Left lobe of liver (tissue), 2 donors: Measurements from ENCODE around the gene TBC1D8. TPM values are rescaled to one million over a fixed set of nuclear protein-coding genes. Genes with fewer than 3 reads are reported as not detected.

Experiments
- ATAC-seq: fragments of 200-7000 bp; cut with Tn5 transposase; one replicate; pipeline ENCODE4 v1.9.1; 2020; ENCODE audit warnings: mild to moderate bottlenecking, moderate library complexity
- DNase-seq: peaks from one replicate; pipeline ENCODE4 v3.0.0-alpha.2; 2020; ENCODE audit warnings: low spot score
- total RNA-seq: library from RNA; stranded (reverse); gene quantifications from one replicate; pipeline ENCODE4 v1.2.1, GENCODE V29; 2021
- donor health status: DM: no; HTN: no; CAD: no; lungs with moderate emphysema.
- donor health status: DM: no; HTN: yes; CAD: no.

Gene TBC1D8
- total RNA-seq, 1 donor from 2014 or later, result 23.7 TPM

- no peak for ATAC-seq
Observed at GRCh38 chr2:101114268-101114783, 36.9 kb downstream of the TBC1D8 start.

DNA sequence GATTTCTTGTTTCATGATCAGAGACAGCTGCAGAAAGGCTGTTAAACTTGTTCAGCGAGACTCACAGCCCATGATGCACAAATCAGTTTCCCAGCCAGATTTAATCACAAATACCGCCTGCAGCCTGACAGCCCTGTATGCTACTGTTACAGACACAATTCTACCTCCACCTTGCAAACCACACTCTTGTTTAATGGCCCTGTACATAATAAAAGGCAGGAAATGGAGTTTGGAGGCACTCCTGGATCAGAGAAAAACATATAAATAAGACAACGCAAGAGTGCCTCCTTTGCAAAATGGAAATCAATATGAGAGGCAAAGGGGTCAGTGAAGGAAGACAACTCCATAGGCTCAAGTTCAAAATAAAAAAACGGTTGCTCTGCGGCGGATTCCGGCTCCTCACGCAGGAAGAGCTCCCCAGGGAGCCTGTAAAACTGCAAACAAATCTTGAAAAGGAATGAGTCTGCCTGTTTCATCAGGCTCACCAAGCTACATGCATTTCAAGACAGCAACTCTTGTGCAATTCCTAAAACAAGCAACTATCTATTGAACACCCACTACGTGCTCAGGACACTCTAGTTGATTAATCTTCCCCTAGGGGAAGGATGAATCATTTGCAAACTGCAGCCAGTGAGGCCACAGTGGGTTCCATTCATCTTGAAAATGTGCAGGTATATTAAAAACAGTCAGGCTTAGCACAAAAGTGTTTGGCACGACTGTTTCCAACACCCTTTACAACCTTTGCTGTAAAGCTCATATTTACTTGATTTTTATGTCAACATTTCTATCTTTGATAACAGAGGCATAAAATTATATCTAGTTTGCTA is 37.5 kb downstream of the TBC1D8 start:
- ATAC-seq (no peak), DNase-seq (no peak)

More at GRCh38 chr2:101114268-101114783, 36.9 kb downstream of the TBC1D8 start:
- DNase-seq, result no peak

GRCh38 chr2:101112772-101113157 is 38.4 kb downstream of the TBC1D8 start:
- DNase-seq, result no peak
- no peak for ATAC-seq

DNA sequence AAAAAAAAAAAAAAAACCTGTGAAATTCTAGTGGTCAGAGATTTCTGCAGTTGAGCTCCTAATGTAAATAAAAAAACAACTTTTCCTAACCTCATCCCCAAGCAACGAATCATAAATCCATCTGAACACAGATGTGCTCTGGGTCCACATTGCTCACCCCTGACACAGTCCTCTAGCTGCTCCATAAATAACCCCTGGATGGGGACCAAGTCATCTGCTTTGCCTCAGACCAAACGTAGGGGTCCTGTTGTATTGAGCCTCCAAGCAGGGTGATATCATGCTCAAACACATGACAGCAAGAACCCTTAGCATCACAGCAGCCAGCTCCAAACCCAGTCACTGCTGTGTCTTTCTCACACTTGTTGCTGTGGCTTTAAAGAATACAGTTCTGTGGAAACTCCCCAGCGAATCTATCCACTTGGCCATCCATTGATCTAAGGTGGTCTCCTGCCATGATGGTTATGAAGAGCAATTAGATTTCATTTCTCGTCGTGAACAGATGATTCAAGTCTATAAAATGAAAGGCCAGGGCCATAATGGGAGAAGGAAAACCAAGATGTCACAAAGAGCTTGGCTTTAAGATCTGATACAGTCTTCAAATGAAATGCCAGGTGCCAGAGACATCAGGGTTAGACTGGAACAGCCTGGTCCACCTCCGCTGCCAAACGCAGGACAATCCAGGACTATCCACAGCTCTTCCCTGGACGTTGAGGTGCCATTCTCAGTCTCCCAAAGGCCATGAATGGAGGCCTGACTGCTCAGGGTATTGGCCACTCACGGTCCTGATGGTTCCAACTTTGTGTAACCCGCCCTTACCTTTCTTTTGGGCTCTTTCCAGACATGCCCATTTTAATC is 39.0 kb downstream of the TBC1D8 start:
- DNase-seq (no peak), ATAC-seq (no peak)

DNA sequence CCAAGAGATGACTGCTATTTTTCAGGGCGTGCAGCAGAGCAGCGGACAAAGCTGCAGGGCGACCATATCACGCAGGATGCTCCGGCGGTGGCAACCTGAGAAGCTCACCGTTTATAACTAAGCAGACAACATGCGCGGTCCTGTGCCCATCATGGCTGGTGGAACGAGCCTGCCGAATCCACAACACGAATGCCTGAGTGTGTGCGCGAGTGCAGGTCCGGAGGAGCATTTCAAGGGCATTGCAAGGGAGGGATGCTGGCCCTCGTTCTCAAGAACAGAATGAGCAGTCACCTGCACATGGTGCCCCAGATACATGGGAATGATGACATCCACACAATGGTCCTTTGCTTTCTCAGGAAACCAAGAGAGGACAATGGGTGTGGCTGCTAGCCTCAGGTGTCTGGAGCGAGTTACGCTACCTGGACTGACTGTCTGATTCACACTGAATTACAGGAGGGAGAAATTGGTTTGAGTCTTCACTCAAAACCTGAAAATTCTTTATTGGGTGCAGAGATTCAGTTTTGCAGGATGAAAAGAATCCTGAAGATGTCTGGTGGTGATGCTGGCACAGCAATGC is 39.8 kb downstream of the TBC1D8 start:
- ATAC-seq (no peak), DNase-seq (no peak)

DNA sequence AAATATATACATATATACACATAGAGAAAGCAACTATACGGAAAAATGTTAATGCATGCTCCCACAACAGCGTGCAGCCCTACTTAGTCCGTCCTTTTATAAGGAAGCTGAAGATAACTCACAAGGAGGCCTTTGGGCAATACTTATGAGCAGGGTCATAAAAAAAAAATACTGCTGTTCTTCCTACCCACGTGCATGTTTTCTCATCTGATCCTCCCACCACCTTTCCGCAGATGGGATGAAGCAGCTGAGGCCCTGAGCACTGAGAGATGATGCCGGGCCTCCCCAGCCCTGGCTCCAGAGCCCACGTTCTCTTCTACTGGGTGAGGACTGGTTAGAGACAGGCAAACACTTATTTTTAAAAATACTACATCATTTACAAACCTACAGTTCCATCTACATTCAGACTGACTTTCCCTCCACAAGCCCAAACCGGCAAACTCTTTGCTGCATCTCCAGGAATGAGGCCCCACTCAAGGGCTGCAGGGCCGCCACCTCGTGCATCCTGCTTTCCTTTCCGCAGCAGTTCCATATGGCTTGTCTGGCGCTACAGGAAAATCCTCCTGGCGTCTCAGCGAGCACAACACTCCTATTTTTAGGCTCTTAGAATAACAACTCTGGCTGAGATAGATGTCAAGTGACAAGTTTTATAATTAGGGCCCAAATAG is 41.6 kb downstream of the TBC1D8 start:
- ATAC-seq, result no peak
- no peak for DNase-seq

DNA sequence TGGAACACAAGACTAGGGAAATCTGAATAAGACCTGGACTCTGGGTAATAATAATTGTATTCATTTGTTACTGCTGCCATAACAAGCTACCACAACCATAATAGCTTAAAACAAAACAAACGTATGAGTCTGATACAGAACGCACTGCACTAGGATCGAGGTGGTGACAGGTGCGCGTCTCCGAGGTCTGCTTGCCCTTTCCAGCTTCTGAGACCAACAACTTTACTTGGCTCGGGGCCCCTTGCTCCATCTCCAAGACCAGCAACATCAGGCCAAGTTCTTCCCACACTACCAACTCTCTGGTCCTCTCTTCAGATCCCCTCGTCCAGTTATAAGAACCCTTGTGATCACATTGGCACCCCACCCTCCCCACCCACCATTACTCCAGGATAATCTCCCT is 42.8 kb downstream of the TBC1D8 start:
- ATAC-seq (no peak), DNase-seq (no peak)

DNA sequence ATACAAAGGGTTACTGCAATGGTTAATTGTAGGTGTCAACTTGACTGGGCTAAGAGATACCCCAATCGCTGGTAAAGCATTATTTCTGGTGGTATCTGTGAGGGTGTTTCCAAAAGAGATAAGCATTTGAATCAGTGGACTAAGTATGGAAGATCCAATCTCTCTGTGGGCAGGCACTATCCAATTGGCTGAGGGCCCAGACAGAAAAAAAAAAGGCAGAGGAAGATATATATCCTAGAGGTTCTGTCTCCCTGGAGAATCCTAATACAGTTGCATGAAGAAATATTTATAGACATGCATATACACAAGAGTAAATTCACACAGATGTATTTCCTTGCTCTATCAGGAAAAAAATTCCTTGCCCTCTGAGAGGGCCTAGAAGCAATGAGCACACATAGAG is 43.9 kb downstream of the TBC1D8 start:
- ATAC-seq (no peak), DNase-seq (no peak)

DNA sequence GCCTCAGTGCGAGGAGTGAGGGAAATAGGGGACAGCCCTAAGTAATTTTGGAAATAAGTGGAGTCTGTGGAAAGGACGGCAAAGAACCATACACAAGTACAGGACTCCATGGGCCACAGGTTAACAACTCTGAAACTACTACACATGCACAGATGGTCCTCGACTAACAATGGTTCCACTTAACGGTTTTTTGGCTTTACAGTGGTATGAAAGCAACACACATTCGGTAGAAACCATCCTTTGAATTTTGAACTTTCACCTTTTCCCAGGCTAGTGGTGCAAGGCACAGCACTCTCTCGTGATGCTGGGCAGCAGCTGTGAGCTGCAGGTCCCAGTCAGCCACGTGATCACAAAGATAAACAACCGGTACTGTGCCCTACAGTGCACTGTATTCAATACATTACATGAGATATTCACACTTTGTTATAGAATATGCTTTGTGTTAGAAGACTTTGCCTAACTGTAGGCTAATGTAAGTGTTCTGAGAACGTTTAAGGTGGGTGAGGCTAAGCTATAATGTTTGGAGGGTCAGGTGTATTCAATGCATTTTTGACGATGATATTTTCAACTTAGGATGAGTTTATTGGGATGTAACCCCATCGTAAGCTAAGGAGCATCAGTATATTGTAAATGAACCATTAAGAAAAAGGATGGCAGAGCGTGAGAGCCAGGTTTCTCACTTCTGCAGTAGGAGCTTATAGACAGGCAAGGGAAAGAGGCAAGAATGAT is 44.6 kb downstream of the TBC1D8 start:
- ATAC-seq, result peak; percentile 86
- DNase-seq, result peak; percentile 82

DNA sequence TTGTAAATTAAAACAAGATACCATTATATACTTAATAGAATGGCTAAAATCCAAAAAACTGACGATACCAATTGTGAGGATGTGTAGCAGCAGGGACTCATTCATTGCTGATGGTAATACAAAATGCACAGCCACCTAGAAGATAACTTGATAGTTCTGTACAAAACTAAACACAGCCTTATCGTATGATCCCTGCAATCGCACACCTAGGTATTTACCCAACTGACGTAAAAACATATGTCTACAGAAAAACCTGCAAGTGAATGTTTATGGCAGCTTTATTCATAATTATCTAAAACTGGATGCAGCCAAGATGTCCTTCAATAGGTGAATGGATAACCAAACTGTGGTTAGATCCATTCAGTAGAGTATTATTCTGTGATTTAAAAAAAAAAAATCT is 45.5 kb downstream of the TBC1D8 start:
- ATAC-seq (no peak), DNase-seq (no peak)

GRCh38 chr2:101097638-101098037 is 53.5 kb downstream of the TBC1D8 start:
- ATAC-seq (no peak), DNase-seq (no peak)

GRCh38 chr2:101096619-101097142 is 54.5 kb downstream of the TBC1D8 start:
- DNase-seq (no peak), ATAC-seq (no peak)

DNA sequence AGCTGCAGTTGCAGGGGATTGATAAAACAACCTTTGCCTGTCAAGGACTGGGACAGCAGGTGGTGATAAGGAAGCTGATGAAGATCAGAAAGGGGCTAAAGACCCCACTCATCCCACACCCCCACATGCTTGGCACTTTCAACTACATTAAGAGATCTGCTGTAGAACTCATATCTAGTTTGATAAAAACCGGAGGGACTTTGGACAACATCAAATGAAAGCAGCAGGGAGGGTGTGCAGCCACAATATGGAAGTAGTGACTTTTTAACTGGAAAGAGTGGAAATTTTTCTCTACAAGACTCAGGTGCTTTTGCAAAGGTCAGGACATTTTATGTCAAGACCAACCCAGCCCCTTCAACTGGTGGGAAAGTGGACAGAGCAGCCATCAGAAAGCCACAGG is 56.8 kb downstream of the TBC1D8 start:
- ATAC-seq (no peak), DNase-seq (no peak)

DNA sequence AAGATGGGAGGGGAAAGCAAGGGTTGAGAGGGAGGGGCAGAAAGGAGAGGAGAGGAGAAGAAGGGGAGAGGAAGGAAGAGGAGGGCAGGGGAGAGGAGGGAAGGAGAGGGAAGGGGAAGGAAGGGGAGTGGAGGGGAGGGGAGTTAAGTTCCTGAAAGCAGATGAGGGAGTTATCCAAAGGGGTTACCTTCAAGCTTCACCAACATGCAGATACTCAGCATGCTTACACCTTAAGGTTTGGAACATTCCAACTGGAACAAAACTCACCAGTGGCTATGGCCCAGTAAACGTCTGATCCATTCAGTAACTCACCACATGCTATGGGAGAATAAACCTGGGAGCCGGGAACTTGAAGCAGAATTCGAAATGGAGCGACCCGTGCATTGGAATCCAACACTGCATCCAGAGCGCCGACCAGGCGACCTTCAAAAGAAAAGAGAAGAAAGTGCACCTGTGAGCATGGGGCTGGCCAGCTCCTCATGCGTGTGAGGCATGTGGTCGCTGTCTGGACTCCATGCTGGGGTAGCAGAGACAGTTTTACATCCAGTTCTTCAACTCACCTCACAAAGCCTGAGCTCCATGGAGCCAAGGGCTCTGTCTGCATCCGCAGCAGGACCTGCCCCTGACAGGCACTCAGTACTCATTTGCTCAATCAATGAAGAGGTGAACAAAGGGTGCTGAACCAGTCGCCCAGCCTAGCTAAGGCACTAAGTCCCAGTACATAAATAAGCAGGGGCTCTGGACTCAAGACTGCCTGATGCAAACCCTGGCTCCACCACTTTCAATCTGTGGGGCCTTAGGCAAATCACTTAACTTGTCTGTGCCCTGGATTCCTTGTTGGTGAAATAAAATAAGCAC is 61.0 kb downstream of the TBC1D8 start:
- DNase-seq (no peak), ATAC-seq (peak; percentile 26)

GRCh38 chr2:101089419-101089818 is 61.8 kb downstream of the TBC1D8 start:
- no peak for ATAC-seq
- no peak for DNase-seq

- no peak for ATAC-seq
- no peak for DNase-seq
Observed at GRCh38 chr2:101087638-101088037, 63.5 kb downstream of the TBC1D8 start.

- DNase-seq (no peak), ATAC-seq (no peak)
Observed at GRCh38 chr2:101083613-101084012, 67.6 kb downstream of the TBC1D8 start.

DNA sequence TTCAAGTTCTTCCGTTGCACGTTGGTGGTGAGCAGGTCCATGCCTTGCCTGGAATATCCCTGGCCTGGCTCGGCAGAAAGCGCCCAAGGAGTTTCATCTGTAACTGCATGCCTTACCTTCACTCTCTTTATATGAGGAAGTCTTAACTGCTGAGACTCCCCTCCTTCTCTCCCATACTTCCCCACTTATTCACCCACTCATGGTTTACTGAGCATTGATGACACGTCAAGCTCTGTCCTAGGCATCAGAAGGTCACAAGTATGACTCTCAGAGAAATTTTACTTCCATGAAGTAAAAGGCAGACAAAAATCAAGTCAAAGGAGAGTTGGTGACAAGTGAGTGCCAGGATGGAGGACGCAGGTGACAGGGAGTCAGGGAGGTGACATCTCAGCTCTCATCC is 68.2 kb downstream of the TBC1D8 start:
- ATAC-seq (no peak), DNase-seq (no peak)

DNA sequence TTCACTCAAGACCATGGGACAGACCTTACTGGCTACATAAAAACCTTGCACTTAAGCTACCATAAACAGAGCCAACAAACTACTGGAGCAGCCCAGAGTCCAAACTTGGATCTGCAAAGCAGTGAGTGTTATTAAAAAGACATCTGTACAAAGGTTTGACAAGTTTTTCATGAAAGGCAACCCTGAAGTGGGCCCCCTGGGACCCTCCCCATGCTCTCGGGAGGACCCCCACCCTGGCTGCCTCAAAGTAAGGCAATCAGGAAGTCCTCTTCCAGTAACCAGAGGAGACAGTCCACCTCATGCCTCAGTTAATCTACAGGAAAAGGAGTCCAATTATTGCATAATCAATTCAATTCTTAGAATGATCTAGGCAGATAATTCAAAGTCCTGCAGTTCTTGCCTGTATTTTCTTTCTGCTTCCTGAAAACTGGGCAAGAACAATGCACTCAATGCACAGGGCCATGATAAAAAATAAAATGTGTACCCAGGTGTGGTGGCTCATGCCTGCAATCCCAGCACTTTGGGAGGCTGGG is 69.7 kb downstream of the TBC1D8 start:
- DNase-seq, result no peak

More for the DNA sequence above, 69.7 kb downstream of the TBC1D8 start:
- ATAC-seq, result no peak
